Panc1 (cell line): ENCODE data around the gene TARS2. TPM values are rescaled to one million over a fixed set of nuclear protein-coding genes. Genes with fewer than 3 reads are reported as not detected.

ENCODE experiments used
- ATAC-seq: fragments of 200-7000 bp; cut with Tn5 transposase; 2 replicates; pipeline ENCODE4 v1.9.1; 2020; ENCODE audit warnings: mild to moderate bottlenecking, moderate library complexity
- BruUV-seq: library from RNA; stranded (reverse); fragments of 400-500 nt; replicated peaks from 2 replicates; lab custom pipeline; 2021; lab: Mats Ljungman, UMichigan
- CTCF ChIA-PET: fragments of 300-600 bp; sonication (Branson Sonifier 250); formaldehyde crosslinking; loops from one replicate; lab custom pipeline; 2022; ENCODE audit warnings: antibody characterized with exemption; lab: Charles Lee
- POLR2A ChIA-PET: fragments of 300-600 bp; sonication (Branson Sonifier 250); formaldehyde crosslinking; loops from one replicate; lab custom pipeline; 2022; ENCODE audit warnings: antibody characterized with exemption; lab: Charles Lee
- DNase-seq: peaks from one replicate; pipeline ENCODE4 v3.0.0-alpha.2; 2010; ENCODE audit warnings: low read depth, low spot score
- H3K27ac ChIP-seq: 2 replicates; pipeline ENCODE4 v1.5.1; 2011; ENCODE audit warnings: mild to moderate bottlenecking, low read length, inconsistent platforms
- H3K27me3 ChIP-seq: fragments of 200-500 bp; sonication (Bioruptor generic); 2 replicates; pipeline ENCODE4 v1.6.0; 2014; ENCODE audit warnings: low read length, inconsistent platforms; ENCODE audit not compliant: control insufficient read depth, insufficient read depth
- H3K36me3 ChIP-seq: fragments of 200-500 bp; sonication (Bioruptor generic); 2 replicates; pipeline ENCODE4 v1.5.1; 2014; ENCODE audit warnings: inconsistent platforms, mild to moderate bottlenecking, low read length, moderate library complexity; ENCODE audit not compliant: control insufficient read depth, insufficient read depth
- H3K4me1 ChIP-seq: 2 replicates; pipeline ENCODE4 v1.5.1; 2011; ENCODE audit warnings: inconsistent platforms, mild to moderate bottlenecking, low read length, moderate library complexity; ENCODE audit not compliant: control insufficient read depth, insufficient read depth
- H3K4me3 ChIP-seq, 2 experiments: 2 replicates each; pipeline ENCODE4 v1.5.1; 2011 to 2012; ENCODE audit warnings: low read depth in 2 of 2, low read length in 2 of 2, mild to moderate bottlenecking in 2 of 2, inconsistent platforms in 1 of 2, moderate library complexity in 1 of 2
- H3K9me3 ChIP-seq: fragments of 200-500 bp; sonication (Bioruptor generic); 2 replicates; pipeline ENCODE4 v1.5.1; 2014; ENCODE audit warnings: low read depth, mild to moderate bottlenecking, inconsistent platforms, low read length, moderate library complexity; ENCODE audit not compliant: control insufficient read depth, insufficient read depth
- CTCF ChIP-seq: fragments of 450-650 bp; IDR thresholded peaks from 2 replicates; pipeline ENCODE4 v1.5.1; 2017; ENCODE audit warnings: mild to moderate bottlenecking
- POLR2AphosphoS5 ChIP-seq: IDR thresholded peaks from 2 replicates; pipeline ENCODE4 v1.6.1; 2012; ENCODE audit warnings: mild to moderate bottlenecking, low read depth, low read length, moderate library complexity
- SIN3A ChIP-seq: IDR thresholded peaks from 2 replicates; pipeline ENCODE4 v1.6.1; 2012; ENCODE audit warnings: low read depth, mild to moderate bottlenecking, low read length, moderate library complexity, borderline replicate concordance; ENCODE audit not compliant: insufficient read depth
- TCF7L2 ChIP-seq: IDR thresholded peaks from 2 replicates; pipeline ENCODE4 v1.6.1; 2011; ENCODE audit warnings: mild to moderate bottlenecking, low read depth, low read length, inconsistent platforms
- in situ Hi-C: cut with HindIII; loops from 2 replicates; pipeline ENCODE4 v1.10.0; 2016; ENCODE audit warnings: low sequenced_read_pairs, low pct_unique_long_range_greater_than_20kb
- intact Hi-C: fragments of 100-400 bp; cut with micrococcal nuclease; formaldehyde crosslinking; loops from one replicate; pipeline ENCODE4 v1.10.0; 2022; ENCODE audit not compliant: unreplicated experiment
- total RNA-seq: library from RNA; stranded (reverse); gene quantifications from one replicate; pipeline ENCODE4 v1.2.1, GENCODE V29; 2021; ENCODE audit not compliant: unreplicated experiment
- TF ChIP-seq, protein P1 (sequence below), 2 experiments: IDR thresholded peaks; 2 replicates each; pipeline ENCODE4 v1.6.1; 2011 to 2012; ENCODE audit warnings: low read depth in 2 of 2, control low read depth in 1 of 2, low read length in 1 of 2, mild to moderate bottlenecking in 1 of 2, moderate library complexity in 1 of 2; ENCODE audit not compliant: insufficient read depth in 1 of 2

The TARS2 gene
- total RNA-seq, 1 experiment from 2014 or later = 28.2 TPM

GRCh38 chr1:150508982-150509381, 21.8 kb downstream of the TARS2 start:
- peaks cover 2% of the 10 kb centered on the region; the same call in 1 of the 2 replicates for H3K36me3 ChIP-seq
- H3K9me3 ChIP-seq = no peaks in the 10 kb centered on the region
- ChIA-PET CTCF (no interaction called here), POLR2A (no interaction called here)
- no TSS peak for BruUV-seq
- H3K4me3 ChIP-seq = no peak overlapping the region
- peak; percentile 22; the same call in 1 of the 2 replicates for ATAC-seq
- no peaks in the 10 kb centered on the region for H3K4me1 ChIP-seq
- intact Hi-C loops (no loop called here), in situ Hi-C loops (no loop called here)
- DNase-seq = no peak
- H3K27ac ChIP-seq = no peak overlapping the region
- no peaks in the 10 kb centered on the region for H3K27me3 ChIP-seq
- TF ChIP-seq SIN3A = no peak
- TF ChIP-seq, protein P1, sequence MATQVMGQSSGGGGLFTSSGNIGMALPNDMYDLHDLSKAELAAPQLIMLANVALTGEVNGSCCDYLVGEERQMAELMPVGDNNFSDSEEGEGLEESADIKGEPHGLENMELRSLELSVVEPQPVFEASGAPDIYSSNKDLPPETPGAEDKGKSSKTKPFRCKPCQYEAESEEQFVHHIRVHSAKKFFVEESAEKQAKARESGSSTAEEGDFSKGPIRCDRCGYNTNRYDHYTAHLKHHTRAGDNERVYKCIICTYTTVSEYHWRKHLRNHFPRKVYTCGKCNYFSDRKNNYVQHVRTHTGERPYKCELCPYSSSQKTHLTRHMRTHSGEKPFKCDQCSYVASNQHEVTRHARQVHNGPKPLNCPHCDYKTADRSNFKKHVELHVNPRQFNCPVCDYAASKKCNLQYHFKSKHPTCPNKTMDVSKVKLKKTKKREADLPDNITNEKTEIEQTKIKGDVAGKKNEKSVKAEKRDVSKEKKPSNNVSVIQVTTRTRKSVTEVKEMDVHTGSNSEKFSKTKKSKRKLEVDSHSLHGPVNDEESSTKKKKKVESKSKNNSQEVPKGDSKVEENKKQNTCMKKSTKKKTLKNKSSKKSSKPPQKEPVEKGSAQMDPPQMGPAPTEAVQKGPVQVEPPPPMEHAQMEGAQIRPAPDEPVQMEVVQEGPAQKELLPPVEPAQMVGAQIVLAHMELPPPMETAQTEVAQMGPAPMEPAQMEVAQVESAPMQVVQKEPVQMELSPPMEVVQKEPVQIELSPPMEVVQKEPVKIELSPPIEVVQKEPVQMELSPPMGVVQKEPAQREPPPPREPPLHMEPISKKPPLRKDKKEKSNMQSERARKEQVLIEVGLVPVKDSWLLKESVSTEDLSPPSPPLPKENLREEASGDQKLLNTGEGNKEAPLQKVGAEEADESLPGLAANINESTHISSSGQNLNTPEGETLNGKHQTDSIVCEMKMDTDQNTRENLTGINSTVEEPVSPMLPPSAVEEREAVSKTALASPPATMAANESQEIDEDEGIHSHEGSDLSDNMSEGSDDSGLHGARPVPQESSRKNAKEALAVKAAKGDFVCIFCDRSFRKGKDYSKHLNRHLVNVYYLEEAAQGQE (IDR thresholded peaks at IDR 0.05; ENCODE audit: insufficient read depth in 1 of 2, low read depth in 2 of 2, low read length in 1 of 2) = no peak
- no peak for TF ChIP-seq CTCF
- no peak for TF ChIP-seq POLR2AphosphoS5
- no peak for TF ChIP-seq TCF7L2

- ATAC-seq (no peak), DNase-seq (no peak)
- POLR2A ChIA-PET = interaction anchor here (0.6 kb wide), 1 partner anchor 262 kb away, joined by 3 read pairs; no protein-coding TSS in a partner anchor
- CTCF ChIA-PET = no interaction called here
- intact Hi-C loops (no loop called here), in situ Hi-C loops (no loop called here)
- Histone ChIP-seq H3K27me3 (no peaks in the 10 kb centered on the region), H3K27ac (no peak overlapping the region), H3K36me3 (no peaks in the 10 kb centered on the region), H3K9me3 (no peaks in the 10 kb centered on the region), H3K4me1 (no peaks in the 10 kb centered on the region), H3K4me3 (no peak overlapping the region)
- TF ChIP-seq CTCF = no peak
- no peak for TF ChIP-seq TCF7L2
- TF ChIP-seq, protein P1 (IDR thresholded peaks at IDR 0.05; ENCODE audit: insufficient read depth in 1 of 2, low read depth in 2 of 2, low read length in 1 of 2) = no peak
- TF ChIP-seq POLR2AphosphoS5 = no peak
- TF ChIP-seq SIN3A = no peak
- no TSS peak for BruUV-seq
These were observed 24.3 kb downstream of the TARS2 start for GRCh38 chr1:150511551-150511950.
